Measurements from ENCODE around the gene RPS6KL1.

DNA sequence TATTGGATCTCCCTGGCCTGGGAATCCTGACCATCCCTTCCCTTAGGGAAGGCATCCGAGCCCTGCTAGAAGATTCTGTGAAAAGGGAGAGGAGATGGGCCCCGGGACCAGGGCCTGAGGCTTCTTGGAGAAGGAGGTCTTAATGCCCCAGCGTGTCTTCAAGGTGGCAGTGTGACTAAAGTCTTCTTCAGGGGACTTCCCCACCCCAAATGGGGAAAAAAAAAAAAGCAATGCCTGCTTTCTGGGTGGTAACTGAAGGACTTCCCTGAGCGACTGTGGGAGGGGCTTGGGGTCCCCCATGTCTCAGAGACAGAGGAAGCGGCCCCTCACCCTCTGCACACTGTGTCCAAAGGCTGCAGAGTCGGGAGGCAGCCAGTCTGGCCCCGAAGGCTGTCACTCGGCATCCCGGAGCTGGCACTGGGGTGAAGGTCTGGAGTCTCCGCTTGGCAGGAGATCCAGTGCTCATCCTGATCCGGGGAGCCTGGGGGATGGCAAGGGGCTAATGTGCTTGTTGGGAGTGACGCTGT, 40.2 kb upstream of the RPS6KL1 start:
- TF ChIP-seq SUZ12 (IDR thresholded peaks at IDR 0.05; ENCODE audit: extremely low read depth, insufficient read depth, insufficient read length) (no peak), YY1 (IDR thresholded peaks at IDR 0.05; ENCODE audit: insufficient read depth, insufficient read length) (no peak), ZNF274 (IDR thresholded peaks at IDR 0.05; ENCODE audit: low read depth, low read length) (no peak)

Measured in NT2/D1 (cell line).